SK-N-SH treated with all-trans-retinoic acid at 6 μM for 48 hours (cell line): Measurements from ENCODE around the gene WASF3.

Experiments used
- ARNTL ChIP-seq: fragments of 450-650 bp; formaldehyde crosslinking; IDR thresholded peaks from 2 replicates; pipeline ENCODE4 v1.5.0; 2020; ENCODE audit warnings: low read depth, mild to moderate bottlenecking, moderate library complexity, borderline replicate concordance
- BACH2 ChIP-seq: fragments of 250-450 bp; sonication (Bioruptor Pico); IDR thresholded peaks from 2 replicates; pipeline ENCODE4 v1.9.0; 2021; ENCODE audit warnings: mild to moderate bottlenecking, borderline replicate concordance
- GLIS3 ChIP-seq: fragments of 250-450 bp; sonication (Bioruptor Pico); IDR thresholded peaks from 2 replicates; pipeline ENCODE4 v1.5.0; 2020; ENCODE audit warnings: mild to moderate bottlenecking, moderate library complexity
- PATZ1 ChIP-seq: fragments of 250-450 bp; sonication (Bioruptor Pico); IDR thresholded peaks from 2 replicates; pipeline ENCODE4 v1.8.0; 2020; ENCODE audit warnings: mild to moderate bottlenecking, moderate library complexity, borderline replicate concordance
- ZFP3 ChIP-seq: fragments of 250-450 bp; sonication (Bioruptor Pico); IDR thresholded peaks from 2 replicates; pipeline ENCODE4 v1.5.0; 2020; ENCODE audit warnings: mild to moderate bottlenecking, moderate library complexity
- ZFP30 ChIP-seq: fragments of 450-650 bp; formaldehyde crosslinking; IDR thresholded peaks from 2 replicates; pipeline ENCODE4 v1.5.0; 2022; ENCODE audit warnings: mild to moderate bottlenecking, moderate library complexity
- ZNF565 ChIP-seq: fragments of 450-650 bp; formaldehyde crosslinking; conservative IDR thresholded peaks from 2 replicates; pipeline ENCODE4 v1.5.0; 2020; ENCODE audit warnings: low read depth, mild to moderate bottlenecking, moderate library complexity
- ZNF70 ChIP-seq: fragments of 450-650 bp; formaldehyde crosslinking; IDR thresholded peaks from 2 replicates; pipeline ENCODE4 v1.5.0; 2020; ENCODE audit warnings: mild to moderate bottlenecking, moderate library complexity

GRCh38 chr13:26716984-26717383 lies 159.5 kb downstream of the WASF3 start:
- TF ChIP-seq PATZ1 (CRISPR knock-in tag) (no peak), ZFP3 (CRISPR knock-in tag) (no peak), ZFP30 (CRISPR knock-in tag) (no peak), ZNF565 (no peak), BACH2 (no peak), ARNTL (CRISPR knock-in tag) (no peak), ZNF70 (no peak), GLIS3 (CRISPR knock-in tag) (no peak)
